Measurements from ENCODE around the gene CDK5RAP3. TPM values are rescaled to one million over a fixed set of nuclear protein-coding genes. Genes with fewer than 3 reads are reported as not detected.

CDK5RAP3 gene
- 125 TPM for total RNA-seq
- polyA plus RNA-seq: 684 TPM
- long read RNA-seq, donor 1, partial matches to known transcripts: 0 of 2 reads
- long read RNA-seq, donor 1, other reads (novel, unspliced or antisense): 0 of 2 reads
- long read RNA-seq, donor 2: 0 reads
- long read RNA-seq, donor 3, transcript CDK5RAP3-225 (2 exons, 2,455 nt): major isoform, 45 of 95 reads
- long read RNA-seq, donor 3, transcript CDK5RAP3-231 (12 exons, 2,759 nt): minor isoform, 14 of 95 reads
- long read RNA-seq, donor 3, transcript CDK5RAP3-201 (14 exons, 1,866 nt): minor isoform, 28 of 95 reads
- long read RNA-seq, donor 3, partial matches to known transcripts: 0 of 95 reads
- long read RNA-seq, donor 3, other reads (novel, unspliced or antisense): 0 of 95 reads
- long read RNA-seq, donor 4, transcript CDK5RAP3-225 (2 exons, 2,455 nt): major isoform, 8 of 17 reads
- long read RNA-seq, donor 4, partial matches to known transcripts: 0 of 17 reads
- long read RNA-seq, donor 4, other reads (novel, unspliced or antisense): 0 of 17 reads
- long read RNA-seq, donor 5, transcript CDK5RAP3-201 (14 exons, 1,866 nt): minor isoform, 22 of 81 reads
- long read RNA-seq, donor 5, transcript CDK5RAP3-231 (12 exons, 2,759 nt): minor isoform, 15 of 81 reads
- long read RNA-seq, donor 5, transcript CDK5RAP3-225 (2 exons, 2,455 nt): major isoform, 23 of 81 reads
- long read RNA-seq, donor 5, partial matches to known transcripts: 9 of 81 reads
- long read RNA-seq, donor 5, other reads (novel, unspliced or antisense): 0 of 81 reads
- long read RNA-seq, donor 6, transcript CDK5RAP3-201 (14 exons, 1,866 nt): minor isoform, 9 of 51 reads
- long read RNA-seq, donor 6, transcript CDK5RAP3-231 (12 exons, 2,759 nt): major isoform, 12 of 51 reads
- long read RNA-seq, donor 6, transcript CDK5RAP3-225 (2 exons, 2,455 nt): minor isoform, 9 of 51 reads
- long read RNA-seq, donor 6, partial matches to known transcripts: 16 of 51 reads
- long read RNA-seq, donor 6, other reads (novel, unspliced or antisense): 0 of 51 reads
- long read RNA-seq, donor 7, transcript CDK5RAP3-201 (14 exons, 1,866 nt): minor isoform, 9 of 34 reads
- long read RNA-seq, donor 7, transcript CDK5RAP3-225 (2 exons, 2,455 nt): major isoform, 12 of 34 reads
- long read RNA-seq, donor 7, partial matches to known transcripts: 8 of 34 reads
- long read RNA-seq, donor 7, other reads (novel, unspliced or antisense): 0 of 34 reads
- long read RNA-seq, donor 8, transcript CDK5RAP3-225 (2 exons, 2,455 nt): major isoform, 8 of 16 reads
- long read RNA-seq, donor 8, partial matches to known transcripts: 0 of 16 reads
- long read RNA-seq, donor 8, other reads (novel, unspliced or antisense): 0 of 16 reads
- long read RNA-seq, donor 9, transcript CDK5RAP3-231 (12 exons, 2,759 nt): major isoform, 10 of 30 reads
- long read RNA-seq, donor 9, transcript CDK5RAP3-201 (14 exons, 1,866 nt): major isoform, 10 of 30 reads
- long read RNA-seq, donor 9, transcript CDK5RAP3-225 (2 exons, 2,455 nt): minor isoform, 8 of 30 reads
- long read RNA-seq, donor 9, partial matches to known transcripts: 0 of 30 reads
- long read RNA-seq, donor 9, other reads (novel, unspliced or antisense): 0 of 30 reads
- long read RNA-seq, donor 10, transcript CDK5RAP3-201 (14 exons, 1,866 nt): major isoform, 10 of 20 reads
- long read RNA-seq, donor 10, transcript CDK5RAP3-225 (2 exons, 2,455 nt): minor isoform, 7 of 20 reads
- long read RNA-seq, donor 10, partial matches to known transcripts: 0 of 20 reads
- long read RNA-seq, donor 10, other reads (novel, unspliced or antisense): 0 of 20 reads

GRCh38 chr17:47970725-47971499, at the start of gene CDK5RAP3:
CDK5RAP3 (plus strand) TSS chr17:47971113; CDS start chr17:47971147, 34 bp downstream.
- peak within 1 kb of the TSS; percentile 67 to 86 for H3K4me3 ChIP-seq (ENCODE audit: low read length in 2 of 2)
- H3K4me1 ChIP-seq (ENCODE audit: control insufficient read depth in 2 of 2, insufficient read depth in 2 of 2, low read length in 2 of 2): peaks cover 19 to 46% of the 10 kb centered on the region in 2 donors
- under 1% methylated on average over 62 of the region's 62 CpGs for WGBS
- H3K9me3 ChIP-seq (ENCODE audit: control insufficient read depth in 2 of 2, insufficient read depth in 1 of 2, low read length in 1 of 2): no peaks in the 10 kb centered on the region
- H3K27me3 ChIP-seq (ENCODE audit: control insufficient read depth in 2 of 2, insufficient read depth in 1 of 2, low read length in 1 of 2): no peaks in the 10 kb centered on the region
- H3K27ac ChIP-seq (ENCODE audit: low read depth in 1 of 2, low read length in 1 of 2): peak within 1 kb of the TSS; percentile 67 to 70
- peak; percentile 93 to 99 (median 98) for DNase-seq (ENCODE audit: low read depth in 6 of 9, low spot score in 9 of 9)
- peaks cover 15 to 24% of the 10 kb centered on the region in 2 donors for H3K36me3 ChIP-seq (ENCODE audit: control insufficient read depth in 2 of 2, insufficient read depth in 2 of 2, low read length in 1 of 2)

GRCh38 chr17:47924785-47925677, 45.9 kb upstream of the CDK5RAP3 start:
- Histone ChIP-seq H3K4me3 (ENCODE audit: low read length in 2 of 2) (no peak overlapping the region), H3K9me3 (ENCODE audit: control insufficient read depth in 2 of 2, insufficient read depth in 1 of 2, low read length in 1 of 2) (peaks cover 0 to 3% of the 10 kb centered on the region in 2 donors), H3K4me1 (ENCODE audit: control insufficient read depth in 2 of 2, insufficient read depth in 2 of 2, low read length in 2 of 2) (no peaks in the 10 kb centered on the region), H3K27ac (ENCODE audit: low read depth in 1 of 2, low read length in 1 of 2) (no peak overlapping the region), H3K36me3 (ENCODE audit: control insufficient read depth in 2 of 2, insufficient read depth in 2 of 2, low read length in 1 of 2) (peaks cover 70 to 76% of the 10 kb centered on the region in 2 donors), H3K27me3 (ENCODE audit: control insufficient read depth in 2 of 2, insufficient read depth in 1 of 2, low read length in 1 of 2) (no peaks in the 10 kb centered on the region)
- no peak for DNase-seq (ENCODE audit: low read depth in 6 of 9, low spot score in 9 of 9)
- 99% methylated on average over 23 of the region's 23 CpGs for WGBS

GRCh38 chr17:47925678-47925988, 45.3 kb upstream of the CDK5RAP3 start:
- no peaks in the 10 kb centered on the region for H3K27me3 ChIP-seq (ENCODE audit: control insufficient read depth in 2 of 2, insufficient read depth in 1 of 2, low read length in 1 of 2)
- H3K36me3 ChIP-seq (ENCODE audit: control insufficient read depth in 2 of 2, insufficient read depth in 2 of 2, low read length in 1 of 2): peaks cover 76 to 79% of the 10 kb centered on the region in 2 donors
- no peak for DNase-seq (ENCODE audit: low read depth in 6 of 9, low spot score in 9 of 9)
- 97% methylated on average over 3 of the region's 3 CpGs for WGBS
- no peaks in the 10 kb centered on the region for H3K4me1 ChIP-seq (ENCODE audit: control insufficient read depth in 2 of 2, insufficient read depth in 2 of 2, low read length in 2 of 2)
- H3K9me3 ChIP-seq (ENCODE audit: control insufficient read depth in 2 of 2, insufficient read depth in 1 of 2, low read length in 1 of 2): peaks cover 0 to 3% of the 10 kb centered on the region in 2 donors
- H3K4me3 ChIP-seq (ENCODE audit: low read length in 2 of 2): no peak overlapping the region
- no peak overlapping the region for H3K27ac ChIP-seq (ENCODE audit: low read depth in 1 of 2, low read length in 1 of 2)

- Histone ChIP-seq H3K27me3 (ENCODE audit: control insufficient read depth in 2 of 2, insufficient read depth in 1 of 2, low read length in 1 of 2) (no peaks in the 10 kb centered on the region), H3K9me3 (ENCODE audit: control insufficient read depth in 2 of 2, insufficient read depth in 1 of 2, low read length in 1 of 2) (peaks cover 0 to 2% of the 10 kb centered on the region in 2 donors), H3K4me1 (ENCODE audit: control insufficient read depth in 2 of 2, insufficient read depth in 2 of 2, low read length in 2 of 2) (peaks cover 0 to 2% of the 10 kb centered on the region in 2 donors), H3K27ac (ENCODE audit: low read depth in 1 of 2, low read length in 1 of 2) (no peak overlapping the region), H3K4me3 (ENCODE audit: low read length in 2 of 2) (no peak overlapping the region), H3K36me3 (ENCODE audit: control insufficient read depth in 2 of 2, insufficient read depth in 2 of 2, low read length in 1 of 2) (peaks cover 73 to 74% of the 10 kb centered on the region in 2 donors)
- DNase-seq (ENCODE audit: low read depth in 6 of 9, low spot score in 9 of 9): no peak
- 95% methylated on average over 20 of the region's 20 CpGs for WGBS
Observed at GRCh38 chr17:47927821-47928400, 43.0 kb upstream of the CDK5RAP3 start.

- no peaks in the 10 kb centered on the region for H3K9me3 ChIP-seq (ENCODE audit: control insufficient read depth in 2 of 2, insufficient read depth in 1 of 2, low read length in 1 of 2)
- no peak overlapping the region for H3K4me3 ChIP-seq (ENCODE audit: low read length in 2 of 2)
- H3K27me3 ChIP-seq (ENCODE audit: control insufficient read depth in 2 of 2, insufficient read depth in 1 of 2, low read length in 1 of 2): no peaks in the 10 kb centered on the region
- peaks cover 70% of the 10 kb centered on the region in 2 donors for H3K36me3 ChIP-seq (ENCODE audit: control insufficient read depth in 2 of 2, insufficient read depth in 2 of 2, low read length in 1 of 2)
- no peak for DNase-seq (ENCODE audit: low read depth in 6 of 9, low spot score in 9 of 9)
- WGBS: 24% methylated on average over 2 of the region's 2 CpGs
- H3K27ac ChIP-seq (ENCODE audit: low read depth in 1 of 2, low read length in 1 of 2): no peak overlapping the region
- peaks cover 0 to 2% of the 10 kb centered on the region in 2 donors for H3K4me1 ChIP-seq (ENCODE audit: control insufficient read depth in 2 of 2, insufficient read depth in 2 of 2, low read length in 2 of 2)
Observed at GRCh38 chr17:47928415-47928814, 42.5 kb upstream of the CDK5RAP3 start.

- 83% methylated on average over 10 of the region's 10 CpGs for whole genome bisulfite sequencing
- DNase-seq (ENCODE audit: low read depth in 6 of 9, low spot score in 9 of 9): no peak
- Histone ChIP-seq H3K27ac (ENCODE audit: low read depth in 1 of 2, low read length in 1 of 2) (no peak overlapping the region), H3K9me3 (ENCODE audit: control insufficient read depth in 2 of 2, insufficient read depth in 1 of 2, low read length in 1 of 2) (no peaks in the 10 kb centered on the region), H3K27me3 (ENCODE audit: control insufficient read depth in 2 of 2, insufficient read depth in 1 of 2, low read length in 1 of 2) (no peaks in the 10 kb centered on the region), H3K4me1 (ENCODE audit: control insufficient read depth in 2 of 2, insufficient read depth in 2 of 2, low read length in 2 of 2) (peaks cover 0 to 2% of the 10 kb centered on the region in 2 donors), H3K36me3 (ENCODE audit: control insufficient read depth in 2 of 2, insufficient read depth in 2 of 2, low read length in 1 of 2) (peaks cover 60% of the 10 kb centered on the region in 2 donors), H3K4me3 (ENCODE audit: low read length in 2 of 2) (no peak overlapping the region)
Observed at GRCh38 chr17:47929218-47930000, 41.5 kb upstream of the CDK5RAP3 start.

All from thymus (tissue), 14 donors.